IPS-NIHi7 (cell line): ENCODE results near the gene IQSEC1.
A peak's percentile ranks its signal among the peaks of the same experiment; 100 is the strongest.

Experiments
- DNase-seq: peaks from one replicate; pipeline ENCODE4 v3.0.0; 2012; ENCODE audit warnings: mixed read lengths; ENCODE audit errors: extremely low spot score

IQSEC1 gene

DNA sequence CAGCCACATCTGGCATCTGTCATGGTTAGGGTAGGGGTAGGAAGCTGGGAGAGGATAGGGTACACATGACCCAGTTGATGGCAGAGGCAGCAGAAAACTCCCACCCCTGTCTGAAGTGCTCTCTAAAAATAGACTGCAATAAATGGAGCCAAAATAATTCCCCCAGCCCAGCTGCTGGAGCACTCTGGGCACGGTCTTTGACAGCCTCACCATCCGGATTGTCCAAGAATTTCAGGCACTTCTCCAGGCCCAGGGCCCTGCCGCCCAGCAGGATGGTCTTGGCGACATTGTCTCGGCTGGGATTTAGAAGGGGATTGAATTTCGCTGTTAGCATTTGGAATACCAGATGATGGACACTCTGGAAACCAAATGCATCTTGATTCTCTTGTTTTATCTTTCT, 103.7 kb downstream of the IQSEC1 start:
- DNase-seq, result no peak

DNA sequence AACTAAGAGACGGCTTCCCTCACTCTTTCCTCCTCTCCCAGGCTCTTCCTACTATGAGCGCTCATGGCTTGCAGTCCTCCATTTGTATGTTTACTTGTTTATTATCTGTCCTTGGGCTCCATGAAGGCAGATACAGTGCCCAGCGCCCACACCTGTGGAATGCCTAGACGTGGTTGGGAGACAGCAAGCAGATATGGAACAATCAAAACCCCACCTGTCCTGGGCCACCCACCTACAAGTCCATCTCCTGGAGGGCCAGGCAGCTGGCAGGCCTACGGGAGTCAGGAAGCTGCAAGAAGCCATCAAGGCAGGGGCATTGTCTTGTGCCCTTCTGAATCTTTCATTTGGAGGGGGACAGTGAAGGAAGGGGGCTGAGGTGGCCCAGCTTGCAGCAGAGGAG, 104.7 kb downstream of the IQSEC1 start:
- no peak for DNase-seq

GRCh38 chr3:12967606-12968351, 105.5 kb downstream of the IQSEC1 start:
- DNase-seq, result peak; percentile 100

DNA sequence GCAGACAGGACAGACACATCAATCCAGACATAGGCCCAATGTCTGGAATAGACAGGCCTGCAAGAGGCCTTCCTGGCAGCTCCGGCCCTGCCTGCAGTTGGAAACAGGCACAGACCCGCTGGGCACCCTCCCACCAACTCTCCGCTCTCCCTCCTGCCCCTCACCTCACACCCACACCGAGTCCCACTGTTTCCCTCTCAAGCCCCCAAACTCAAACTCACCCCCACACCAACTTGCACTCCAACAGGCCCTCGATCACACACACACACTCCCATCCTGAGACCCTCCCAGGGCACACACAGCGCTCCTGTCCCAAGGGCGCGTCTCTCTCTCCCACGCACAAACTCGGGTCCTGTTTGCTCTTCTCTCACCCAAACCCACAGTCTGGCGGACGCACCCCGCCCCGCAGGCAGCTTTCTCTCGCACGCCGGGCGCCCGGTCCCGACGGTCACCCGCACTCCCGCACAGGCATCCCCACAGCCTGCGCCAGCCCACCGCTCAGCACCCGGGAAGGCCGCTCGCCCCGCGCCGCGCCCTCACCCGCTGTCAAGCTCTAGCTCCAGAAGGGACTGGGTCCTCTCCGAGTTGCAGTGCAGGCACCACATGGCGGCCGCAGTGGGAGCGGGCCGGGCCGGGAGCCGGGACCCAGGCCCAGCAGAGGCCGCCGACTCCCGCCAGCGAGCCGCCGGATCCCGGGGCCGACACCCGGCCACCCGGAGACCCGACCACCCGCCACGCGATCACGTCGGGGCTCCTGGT, 106.2 kb downstream of the IQSEC1 start:
- DNase-seq, result no peak

DNA sequence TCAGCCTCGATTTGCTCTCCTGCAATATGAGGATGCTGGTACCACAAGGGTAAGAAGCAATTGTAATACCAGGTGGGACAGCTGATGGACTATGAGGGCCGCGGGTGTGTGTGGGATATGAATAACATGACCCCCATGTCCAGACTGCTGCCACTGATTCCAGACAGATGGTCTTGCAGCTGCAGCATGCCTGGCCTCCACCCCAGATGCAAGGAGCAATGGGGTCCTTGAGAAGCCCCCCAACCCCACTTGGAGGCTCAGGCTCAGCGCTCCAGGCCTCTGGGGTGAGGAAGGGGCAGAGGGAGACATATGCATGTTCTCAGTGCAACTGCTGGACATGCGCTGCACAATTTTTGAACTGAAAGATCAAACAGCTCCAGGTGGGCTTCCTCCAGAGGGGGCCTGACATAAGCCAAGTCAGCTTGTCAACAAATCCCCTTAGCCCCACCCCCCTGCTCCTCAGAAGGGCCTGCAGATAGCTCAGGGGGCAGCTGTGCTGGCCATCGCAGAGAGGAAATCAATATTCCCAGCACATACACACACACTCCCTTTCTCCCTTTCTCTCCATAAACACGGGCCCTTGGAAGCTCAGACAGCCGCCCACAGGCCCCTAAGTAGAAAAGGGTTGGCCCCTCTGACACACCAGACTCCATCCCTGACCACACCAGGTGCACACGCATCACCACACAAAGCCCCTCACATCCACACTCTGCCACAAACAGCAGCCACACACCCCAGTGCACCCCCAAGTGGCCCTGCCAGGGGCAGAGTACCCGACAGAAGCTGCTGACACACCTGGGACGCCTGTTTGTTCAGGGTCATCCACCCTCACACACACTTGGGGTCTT, 107.0 kb downstream of the IQSEC1 start:
- DNase-seq, result no peak

DNA sequence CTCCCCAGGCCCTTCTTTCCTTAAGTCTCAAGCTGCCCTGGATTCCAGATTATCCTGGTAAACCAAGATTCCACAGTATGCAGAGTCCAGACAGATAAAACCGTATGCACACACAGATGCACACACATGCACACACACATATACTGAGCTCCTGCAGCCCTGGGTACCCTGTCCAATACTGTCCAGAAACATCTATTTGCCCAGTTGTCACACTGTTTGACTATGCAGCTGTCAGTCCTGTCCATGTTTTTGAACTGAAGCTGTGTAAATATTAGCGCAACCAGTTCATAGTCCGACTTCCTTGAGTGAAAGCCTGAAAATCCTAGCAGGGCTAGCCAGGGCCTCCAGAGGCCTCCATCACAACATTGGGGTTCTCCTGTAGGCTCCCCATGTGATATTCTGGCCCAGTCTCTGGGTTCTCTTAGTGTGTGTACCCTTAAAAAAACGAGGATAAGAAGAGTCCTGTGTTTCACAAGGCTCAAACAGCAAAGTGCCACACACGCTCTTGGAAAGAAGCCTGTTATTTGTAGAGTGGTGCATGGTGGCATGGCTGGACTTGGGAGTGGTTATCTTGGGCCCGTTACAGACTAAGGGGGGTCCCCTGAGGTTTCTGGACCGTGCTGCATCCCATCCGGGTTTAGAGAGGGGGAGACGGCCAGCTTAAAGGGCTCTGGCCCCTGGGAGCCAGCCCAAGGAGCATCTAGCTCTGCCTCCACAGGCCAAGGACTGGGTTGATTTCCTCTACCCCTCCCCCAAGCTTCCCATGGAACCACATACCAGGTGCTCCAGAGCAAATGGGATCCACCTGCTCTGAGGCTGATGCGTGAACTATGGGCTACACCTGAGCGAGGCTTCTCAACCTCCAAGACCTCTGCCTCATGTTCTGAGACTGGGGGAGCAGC, 108.3 kb downstream of the IQSEC1 start:
- DNase-seq, result no peak

DNA sequence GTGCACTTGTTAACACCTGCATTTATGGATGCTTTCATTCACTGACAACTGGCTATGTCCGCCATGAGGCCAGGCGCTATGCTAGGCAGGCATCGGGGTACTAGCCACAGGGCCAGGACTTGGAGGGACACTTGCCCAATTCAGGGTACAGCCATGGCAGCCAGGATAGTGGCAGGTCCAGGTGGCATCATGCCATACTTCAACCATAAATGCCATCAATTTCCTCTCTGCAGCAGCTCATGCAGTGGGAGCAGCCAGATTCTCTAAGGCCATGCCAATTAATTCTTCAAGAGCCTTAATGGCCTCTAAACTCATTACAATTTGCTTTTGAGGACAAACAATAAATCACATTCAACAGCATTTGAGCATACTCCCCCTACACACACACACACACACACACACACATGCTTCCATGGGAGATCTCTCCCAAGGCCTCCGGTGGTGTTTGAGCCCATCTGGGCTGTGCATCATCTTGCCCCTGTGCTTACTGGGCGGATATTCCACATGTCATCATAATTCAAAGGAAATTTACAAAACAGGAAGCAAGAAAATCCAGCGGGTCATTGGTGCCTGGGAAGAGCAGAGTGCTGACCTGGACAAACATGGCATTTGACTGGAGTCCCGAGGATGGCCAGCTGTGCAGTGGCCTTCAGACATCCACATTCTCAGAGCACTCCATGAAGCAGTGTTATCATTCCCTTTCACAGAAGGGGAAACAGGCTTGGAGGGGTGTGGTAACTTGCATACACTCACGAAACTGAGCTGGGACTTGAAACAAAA, 109.1 kb downstream of the IQSEC1 start:
- no peak for DNase-seq

GRCh38 chr3:12963231-12963896, 109.9 kb downstream of the IQSEC1 start:
- no peak for DNase-seq

GRCh38 chr3:12962292-12962691, 110.9 kb downstream of the IQSEC1 start:
- no peak for DNase-seq

GRCh38 chr3:12961697-12962036, 111.6 kb downstream of the IQSEC1 start:
- no peak for DNase-seq

- no peak for DNase-seq
Measured at GRCh38 chr3:12961007-12961696, 112.1 kb downstream of the IQSEC1 start.

DNA sequence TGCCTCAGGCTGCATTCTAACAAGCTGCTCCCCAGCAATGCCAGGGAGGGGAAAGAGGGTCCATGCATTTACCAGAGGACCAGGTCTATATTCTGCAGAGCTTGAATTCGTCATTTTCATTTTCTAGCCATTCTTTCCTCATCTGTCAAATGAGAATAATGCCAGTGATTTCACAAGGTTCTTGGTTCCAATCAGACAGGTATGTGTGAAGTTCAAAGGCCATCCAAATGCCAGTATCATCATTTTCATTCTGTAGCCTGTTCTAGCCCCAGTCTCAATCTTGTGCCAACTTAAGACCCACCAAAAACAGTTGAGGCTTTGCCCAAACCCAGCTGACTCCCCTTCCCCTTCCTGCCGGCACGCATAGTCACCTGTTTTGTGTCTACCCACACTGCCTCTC, 112.7 kb downstream of the IQSEC1 start:
- no peak for DNase-seq

- no peak for DNase-seq
Measured at GRCh38 chr3:12959838-12960378, 113.3 kb downstream of the IQSEC1 start.

DNA sequence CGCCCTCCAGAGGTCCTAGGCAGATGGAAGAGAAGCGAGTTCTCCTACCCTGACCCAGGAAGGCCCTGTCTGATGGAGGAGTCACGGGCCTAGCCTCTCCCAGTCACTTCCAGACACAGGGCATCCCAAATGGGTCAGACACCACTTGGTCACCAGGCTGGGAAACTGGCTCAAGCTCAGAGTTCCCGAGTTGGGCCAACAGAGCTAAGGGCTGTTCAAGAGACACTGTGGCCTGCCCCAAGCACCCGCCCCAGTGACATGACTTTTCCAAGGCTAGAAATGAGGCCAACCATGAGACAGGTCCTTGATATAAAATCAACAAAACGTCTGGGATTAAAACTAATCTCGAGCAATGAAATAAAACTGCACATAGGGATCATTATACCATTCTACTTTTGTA, 113.8 kb downstream of the IQSEC1 start:
- DNase-seq, result no peak

GRCh38 chr3:12957824-12958792, 115.1 kb downstream of the IQSEC1 start:
- no peak for DNase-seq

DNA sequence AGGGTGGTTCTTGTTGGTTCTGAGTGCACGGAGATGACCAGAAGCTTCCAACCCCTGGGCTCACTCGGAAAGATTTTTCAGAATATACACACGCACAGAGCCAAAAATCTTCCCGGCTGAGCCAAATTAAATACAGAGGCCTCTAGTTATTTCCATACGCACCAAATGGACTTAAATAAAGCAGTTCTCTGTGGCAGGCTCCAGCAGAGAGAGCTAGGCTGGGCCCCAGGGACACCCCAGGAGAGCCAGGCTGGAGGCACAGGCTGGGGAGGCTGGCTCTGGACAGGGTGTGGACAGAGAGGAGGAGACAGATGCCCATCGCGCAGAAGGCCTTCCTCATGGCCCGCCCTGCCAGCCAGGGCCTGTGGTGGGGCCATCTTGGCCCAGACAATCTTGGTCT, 115.9 kb downstream of the IQSEC1 start:
- no peak for DNase-seq

- DNase-seq, result no peak
Measured at GRCh38 chr3:12956316-12956660, 116.9 kb downstream of the IQSEC1 start.

DNA sequence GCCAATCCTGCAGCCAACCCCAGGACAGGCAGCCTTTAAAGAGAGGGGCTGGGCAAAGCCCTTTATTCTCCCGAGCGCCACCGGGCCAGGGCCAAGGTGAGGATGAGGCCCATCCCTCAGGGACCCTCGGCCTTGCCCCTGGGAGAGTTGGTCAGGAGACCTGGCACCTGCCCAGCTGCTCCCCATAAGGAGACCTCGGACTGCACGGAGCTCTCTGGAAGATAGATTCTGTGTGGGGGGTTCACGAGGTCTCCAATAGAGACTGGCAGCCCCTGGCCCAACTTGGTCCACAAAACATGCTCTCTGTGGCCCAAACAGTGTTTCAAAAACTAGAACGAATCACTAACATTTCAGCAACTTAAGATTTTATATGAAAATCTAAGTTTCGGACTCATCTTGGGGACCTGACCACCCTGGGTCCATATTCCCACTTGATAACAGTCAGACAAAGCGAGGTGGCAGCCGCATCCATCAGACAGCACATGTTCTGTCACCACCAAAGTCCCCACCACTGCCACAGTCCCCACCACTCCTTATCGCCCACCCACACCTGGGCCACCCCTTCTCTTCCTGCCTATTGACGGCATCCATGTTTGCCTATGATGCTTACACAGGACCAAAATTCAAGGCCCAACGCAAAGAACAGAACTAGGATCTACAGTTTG, 117.4 kb downstream of the IQSEC1 start:
- DNase-seq, result no peak
